Common myeloid progenitor, CD34-positive (primary cell): ENCODE results near the gene RAPGEF4.
A peak's percentile ranks its signal among the peaks of the same experiment; 100 is the strongest.

Source experiments
- CTCF ChIA-PET: fragments of 350-600 bp; sonication (Branson Sonifier 250); formaldehyde crosslinking; loops from one replicate; lab custom pipeline; 2021; ENCODE audit warnings: antibody characterized with exemption; lab: Charles Lee
- POLR2A ChIA-PET: fragments of 350-600 bp; sonication (Branson Sonifier 250); formaldehyde crosslinking; loops from one replicate; lab custom pipeline; 2021; ENCODE audit warnings: antibody characterized with exemption; lab: Charles Lee
- DNase-seq, 3 donors: peaks; one replicate each; pipeline versions ENCODE4 v3.0.0 to v3.0.0-alpha.2; 2013
- H3K27ac ChIP-seq, 2 experiments: 1 replicate in 1 of 2; 2 replicates in 1 of 2; pipeline ENCODE4 v1.7.0; 2013; ENCODE audit warnings: inconsistent platforms in 2 of 2, low read length in 2 of 2, mild to moderate bottlenecking in 2 of 2, low read depth in 1 of 2, moderate library complexity in 1 of 2; ENCODE audit not compliant: severe bottlenecking in 2 of 2, insufficient read depth in 1 of 2, poor library complexity in 1 of 2
- H3K27me3 ChIP-seq, 5 experiments: replicated peaks in 2 of 5; 1 replicate in 3 of 5; 2 replicates in 2 of 5; pipeline versions ENCODE4 v1.6.1 to v1.7.0; 2013; ENCODE audit warnings: low read length in 4 of 5, mild to moderate bottlenecking in 2 of 5, moderate library complexity in 2 of 5, inconsistent platforms in 1 of 5; ENCODE audit not compliant: insufficient read depth in 5 of 5, control insufficient read depth in 4 of 5
- H3K36me3 ChIP-seq, 4 experiments: 1 replicate in 2 of 4; 2 replicates in 2 of 4; pipeline versions ENCODE4 v1.6.1 to v1.7.0; 2013; ENCODE audit warnings: low read length in 3 of 4, control low read depth in 1 of 4, mild to moderate bottlenecking in 1 of 4; ENCODE audit not compliant: control insufficient read depth in 4 of 4, insufficient read depth in 4 of 4
- H3K4me1 ChIP-seq, 4 experiments: 1 replicate in 3 of 4; 2 replicates in 1 of 4; pipeline versions ENCODE4 v1.6.1 to v1.7.1; 2013; ENCODE audit warnings: low read length in 3 of 4, mild to moderate bottlenecking in 3 of 4, control low read depth in 1 of 4, inconsistent platforms in 1 of 4, moderate library complexity in 1 of 4; ENCODE audit not compliant: control insufficient read depth in 4 of 4, insufficient read depth in 4 of 4; ENCODE audit errors: control extremely low read depth in 1 of 4
- H3K4me3 ChIP-seq, 7 experiments: 1 replicate in 4 of 7; 2 replicates in 3 of 7; pipeline versions ENCODE4 v1.5.1 to v1.7.0; 2013; ENCODE audit warnings: mild to moderate bottlenecking in 7 of 7, low read length in 6 of 7, moderate library complexity in 6 of 7, inconsistent platforms in 2 of 7, low read depth in 2 of 7, control low read depth in 1 of 7; ENCODE audit not compliant: insufficient read depth in 4 of 7, control insufficient read depth in 1 of 7; ENCODE audit errors: extremely low read depth in 1 of 7
- H3K9me3 ChIP-seq, 5 experiments: 1 replicate in 4 of 5; 2 replicates in 1 of 5; pipeline versions ENCODE4 v1.6.1 to v1.7.1; 2013; ENCODE audit warnings: low read length in 4 of 5, mild to moderate bottlenecking in 2 of 5, inconsistent platforms in 1 of 5, low read depth in 1 of 5, moderate library complexity in 1 of 5; ENCODE audit not compliant: control insufficient read depth in 4 of 5, insufficient read depth in 2 of 5; ENCODE audit errors: control extremely low read depth in 1 of 5
- WGBS: methylation state at CpG from one replicate; pipeline ENCODE4 v1.1.5; 2013; ENCODE audit not compliant: insufficient coverage; 5-methylcytosine and 5-hydroxymethylcytosine counted together

RAPGEF4 gene

GRCh38 chr2:172806493-172806892, 70.8 kb downstream of the RAPGEF4 start:
- ChIA-PET POLR2A (no interaction called here), CTCF (interaction anchor here (0.9 to 4.1 kb wide), 7 partner anchors 15 to 200 kb away, joined by 3 to 43 read pairs (median 5); no protein-coding TSS in a partner anchor)
- no peaks in the 10 kb centered on the region for H3K36me3 ChIP-seq
- H3K27me3 ChIP-seq, result peaks cover 0 to 6% (median 3%) of the 10 kb centered on the region in 5 experiments
- H3K4me1 ChIP-seq, result peaks cover 0 to 3% (median 0%) of the 10 kb centered on the region in 4 experiments
- H3K27ac ChIP-seq, result no peak overlapping the region
- WGBS, result 38% methylated on average over 1 of the region's 2 CpGs
- DNase-seq, result peak; percentile 42 to 59 (median 54)
- H3K9me3 ChIP-seq, result peaks cover 0 to 10% (median 5%) of the 10 kb centered on the region in 5 experiments
- H3K4me3 ChIP-seq, result no peak overlapping the region

DNA sequence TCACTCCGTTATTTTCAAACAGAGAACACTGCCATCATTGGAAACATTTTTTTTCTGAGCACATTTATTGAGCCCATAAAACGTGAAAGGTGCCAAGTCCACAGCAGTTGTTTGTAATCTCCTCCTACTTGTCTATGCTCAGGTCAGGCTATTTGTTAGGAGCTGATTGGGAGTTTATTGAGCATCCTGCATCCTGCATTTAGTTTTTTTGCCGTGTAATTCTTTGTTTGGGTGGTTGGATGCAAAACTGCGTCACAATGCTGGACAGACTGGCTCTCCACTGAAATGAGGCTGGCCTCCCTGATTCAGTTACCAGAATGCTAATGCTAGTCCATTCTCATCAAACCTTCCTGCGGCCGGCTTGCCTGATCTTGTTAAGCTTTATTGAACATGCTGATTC, 71.4 kb downstream of the RAPGEF4 start:
- H3K27me3 ChIP-seq, result peaks cover 0 to 10% (median 5%) of the 10 kb centered on the region in 5 experiments
- peaks cover 0 to 7% (median 5%) of the 10 kb centered on the region in 5 experiments for H3K9me3 ChIP-seq
- H3K36me3 ChIP-seq, result no peaks in the 10 kb centered on the region
- 89% methylated on average over 5 of the region's 6 CpGs for WGBS
- CTCF ChIA-PET, result interaction anchor here (1.3 to 4.1 kb wide), 5 partner anchors 14 to 124 kb away, joined by 5 to 43 read pairs (median 5); no protein-coding TSS in a partner anchor
- no peak overlapping the region for H3K27ac ChIP-seq
- H3K4me1 ChIP-seq, result peaks cover 0 to 3% (median 0%) of the 10 kb centered on the region in 4 experiments
- DNase-seq, result no peak
- POLR2A ChIA-PET, result no interaction called here
- H3K4me3 ChIP-seq, result no peak overlapping the region

DNA sequence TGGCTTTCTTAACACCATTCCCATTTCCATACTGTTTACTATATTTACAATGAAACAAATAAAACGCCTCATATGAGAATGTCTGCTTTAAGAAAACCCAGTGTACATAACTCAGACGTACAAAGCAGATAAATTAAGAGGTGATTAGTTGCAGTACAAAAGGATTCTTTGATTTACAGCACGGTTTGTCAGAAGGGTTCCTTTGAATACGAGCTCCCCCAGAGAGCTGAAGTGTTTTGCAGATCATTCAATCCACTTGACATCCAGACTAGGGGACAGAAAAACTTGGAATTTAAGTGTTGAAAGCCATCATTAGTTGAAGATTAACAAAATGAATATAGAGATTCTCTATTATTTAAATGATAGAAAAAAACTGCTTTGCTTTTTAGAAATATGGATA, 72.5 kb downstream of the RAPGEF4 start:
- WGBS, result no CpG with 5 or more reads among the region's 4 CpGs

GRCh38 chr2:172811027-172811426, 75.4 kb downstream of the RAPGEF4 start:
- ChIA-PET POLR2A (no interaction called here), CTCF (no interaction called here)
- no peaks in the 10 kb centered on the region for H3K9me3 ChIP-seq
- peak; percentile 43 to 79 (median 76) for DNase-seq
- no peak overlapping the region for H3K4me3 ChIP-seq
- H3K36me3 ChIP-seq, result no peaks in the 10 kb centered on the region
- peaks cover 0 to 13% (median 9%) of the 10 kb centered on the region in 5 experiments for H3K27me3 ChIP-seq
- WGBS, result 30% methylated on average over 2 of the region's 2 CpGs
- H3K4me1 ChIP-seq, result peaks cover 0 to 3% (median 0%) of the 10 kb centered on the region in 4 experiments
- no peak overlapping the region for H3K27ac ChIP-seq

More for the DNA sequence above, 72.5 kb downstream of the RAPGEF4 start:
- Histone ChIP-seq H3K27ac (no peak overlapping the region), H3K36me3 (no peaks in the 10 kb centered on the region), H3K9me3 (peaks cover 0 to 3% (median 0%) of the 10 kb centered on the region in 5 experiments), H3K27me3 (peaks cover 0 to 11% (median 9%) of the 10 kb centered on the region in 5 experiments), H3K4me1 (peaks cover 0 to 3% (median 0%) of the 10 kb centered on the region in 4 experiments), H3K4me3 (no peak overlapping the region)
- DNase-seq, result no peak
- ChIA-PET POLR2A (no interaction called here), CTCF (interaction anchor here (1.3 to 4.1 kb wide), 3 partner anchors 8 to 123 kb away, joined by 4 to 43 read pairs (median 4); no protein-coding TSS in a partner anchor)

DNA sequence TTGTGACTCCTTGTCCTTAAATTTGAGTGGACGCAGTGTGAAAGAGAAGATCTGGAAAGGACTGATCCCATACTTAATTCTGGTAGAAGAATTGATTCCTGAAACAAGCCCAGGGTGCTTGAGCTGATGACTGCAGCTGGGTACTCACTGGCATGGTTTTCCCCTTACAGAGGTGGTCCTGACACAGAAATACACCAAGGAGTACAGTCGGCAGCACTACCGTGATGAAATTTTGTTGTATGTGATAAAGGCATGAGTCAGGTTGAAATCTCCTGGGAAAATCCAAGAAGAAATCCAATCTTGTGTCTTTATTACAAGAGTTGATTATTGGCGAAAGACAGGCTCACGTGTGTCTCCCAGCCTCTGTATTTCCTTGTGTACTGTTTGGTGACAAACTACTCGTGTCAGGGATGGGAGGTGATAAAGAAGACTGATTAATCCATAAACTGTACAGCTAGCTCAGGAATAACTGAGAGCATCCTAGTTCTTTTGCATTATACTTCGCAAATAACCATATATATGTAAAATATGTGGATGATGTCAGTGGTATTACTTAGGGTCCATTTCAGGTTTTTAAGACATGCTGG, 76.6 kb downstream of the RAPGEF4 start:
- DNase-seq, result no peak
- Histone ChIP-seq H3K27ac (no peak overlapping the region), H3K27me3 (peaks cover 0 to 13% (median 9%) of the 10 kb centered on the region in 5 experiments), H3K9me3 (no peaks in the 10 kb centered on the region), H3K36me3 (no peaks in the 10 kb centered on the region), H3K4me1 (peaks cover 0 to 3% (median 0%) of the 10 kb centered on the region in 4 experiments), H3K4me3 (no peak overlapping the region)
- POLR2A ChIA-PET, result no interaction called here
- 100% methylated on average over 1 of the region's 7 CpGs for WGBS
- CTCF ChIA-PET, result no interaction called here

DNA sequence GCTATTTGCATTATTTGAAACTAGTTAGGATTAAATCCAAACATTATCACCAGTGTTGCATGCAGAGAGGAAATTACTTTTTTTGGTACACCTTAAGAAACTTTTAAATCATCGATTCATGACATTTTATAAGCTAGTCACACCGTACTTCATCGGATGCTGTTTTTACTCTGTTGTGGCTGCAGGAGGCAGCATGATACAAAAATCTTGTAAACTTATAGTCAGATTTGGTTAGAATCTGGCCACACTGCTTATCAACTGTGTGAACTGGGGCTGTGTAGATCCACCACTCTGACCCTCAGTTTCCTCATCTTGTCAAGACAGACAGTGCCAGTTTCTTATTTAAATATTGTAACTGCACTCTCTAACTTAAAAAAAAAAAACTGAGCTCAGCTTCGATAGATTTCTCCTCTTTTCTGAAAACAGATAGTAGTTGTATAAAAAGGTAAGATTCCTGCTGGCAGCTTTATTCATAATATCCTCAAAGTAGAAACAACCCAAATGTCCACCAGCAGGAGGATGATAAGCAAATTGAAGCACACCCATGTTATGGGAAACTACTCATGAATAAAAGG, 77.8 kb downstream of the RAPGEF4 start:
- CTCF ChIA-PET, result interaction anchor here (0.6 to 2.1 kb wide), 7 partner anchors 13 to 1563 kb away, joined by 3 to 7 read pairs (median 3); no protein-coding TSS in a partner anchor
- POLR2A ChIA-PET, result no interaction called here
- no peaks in the 10 kb centered on the region for H3K36me3 ChIP-seq
- peaks cover 0 to 3% (median 0%) of the 10 kb centered on the region in 4 experiments for H3K4me1 ChIP-seq
- no peak overlapping the region for H3K4me3 ChIP-seq
- peak in 2 of 3 donors; percentile 22 to 23 for DNase-seq
- no peaks in the 10 kb centered on the region for H3K9me3 ChIP-seq
- 55% methylated on average over 2 of the region's 4 CpGs for WGBS
- peaks cover 0 to 13% (median 9%) of the 10 kb centered on the region in 5 experiments for H3K27me3 ChIP-seq
- H3K27ac ChIP-seq, result no peak overlapping the region

DNA sequence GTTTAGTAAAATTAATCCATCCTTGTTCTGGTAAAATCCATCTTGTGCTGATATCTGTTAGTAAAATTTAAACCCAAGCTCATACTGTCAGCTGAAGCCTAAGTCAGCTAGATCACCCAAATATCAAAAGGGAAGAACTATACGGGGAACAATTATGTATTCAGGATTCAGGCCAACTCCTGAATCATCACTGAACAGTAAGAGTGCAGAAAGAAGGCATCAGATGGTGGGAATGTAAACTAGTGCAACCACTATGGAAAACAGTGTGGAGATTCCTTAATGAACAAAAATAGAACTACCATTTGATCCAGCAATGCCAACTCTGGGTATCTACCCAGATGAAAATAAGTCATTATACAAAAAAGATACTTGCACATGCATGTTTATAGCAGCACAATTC, 81.8 kb downstream of the RAPGEF4 start:
- POLR2A ChIA-PET, result no interaction called here
- H3K9me3 ChIP-seq, result no peaks in the 10 kb centered on the region
- H3K4me3 ChIP-seq, result no peak overlapping the region
- peaks cover 0 to 6% (median 5%) of the 10 kb centered on the region in 4 experiments for H3K4me1 ChIP-seq
- H3K36me3 ChIP-seq, result no peaks in the 10 kb centered on the region
- no peak overlapping the region for H3K27ac ChIP-seq
- no CpG with 5 or more reads among the region's 1 CpG for WGBS
- DNase-seq, result no peak
- H3K27me3 ChIP-seq, result peaks cover 0 to 3% (median under 1%) of the 10 kb centered on the region in 5 experiments
- CTCF ChIA-PET, result no interaction called here
